Measurements from ENCODE around the gene CFAP157.

Gene CFAP157
- 0 to 0.46 (median 0.25) reads per million in 4 donors for total RNA-seq

DNA sequence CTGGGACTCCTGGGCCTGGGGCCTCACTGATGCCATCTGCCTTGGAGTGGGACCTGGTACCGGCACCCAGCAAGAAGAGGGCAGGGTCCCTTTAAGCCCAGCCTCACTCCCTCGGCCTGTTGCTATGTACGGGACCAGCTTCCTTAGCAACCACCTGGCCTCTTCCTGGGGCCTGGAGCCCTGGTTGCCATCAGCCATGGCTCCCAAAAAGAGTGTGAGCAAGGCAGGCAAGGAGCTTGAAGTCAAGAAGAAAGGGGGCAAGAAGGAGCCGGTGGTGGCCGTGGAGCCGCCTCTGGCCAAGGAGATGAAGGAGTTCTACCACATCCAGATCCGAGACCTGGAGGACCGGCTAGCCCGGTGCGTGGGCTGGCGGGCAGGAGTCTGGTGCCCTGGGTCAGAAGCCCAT lies at the start of gene CFAP157:
TSS of gene CFAP157 (plus strand) at position 153 of the 406 bp plus-strand sequence. CDS start at position 197, 44 bp downstream.
- no peak for DNase-seq

DNA sequence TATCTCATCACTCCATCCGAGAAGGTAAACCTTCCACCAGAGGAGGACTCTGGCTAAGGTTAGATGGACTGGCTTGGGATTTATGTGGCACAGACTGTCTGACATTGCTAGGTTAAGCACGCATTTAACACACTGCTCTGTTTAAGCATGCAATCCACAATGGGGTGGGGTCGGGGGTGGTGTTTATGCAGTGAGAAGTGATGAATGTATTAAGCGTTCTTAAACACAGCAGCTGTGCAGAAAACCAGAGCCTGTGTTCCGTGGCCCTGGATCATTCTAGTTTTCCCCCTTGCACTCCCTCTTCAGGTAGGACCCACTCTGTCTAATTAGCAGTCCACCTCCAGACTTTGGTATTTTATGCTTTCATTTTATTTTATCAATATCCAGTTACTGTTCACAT lies 48.4 kb upstream of the CFAP157 start:
- DNase-seq: no peak

DNA sequence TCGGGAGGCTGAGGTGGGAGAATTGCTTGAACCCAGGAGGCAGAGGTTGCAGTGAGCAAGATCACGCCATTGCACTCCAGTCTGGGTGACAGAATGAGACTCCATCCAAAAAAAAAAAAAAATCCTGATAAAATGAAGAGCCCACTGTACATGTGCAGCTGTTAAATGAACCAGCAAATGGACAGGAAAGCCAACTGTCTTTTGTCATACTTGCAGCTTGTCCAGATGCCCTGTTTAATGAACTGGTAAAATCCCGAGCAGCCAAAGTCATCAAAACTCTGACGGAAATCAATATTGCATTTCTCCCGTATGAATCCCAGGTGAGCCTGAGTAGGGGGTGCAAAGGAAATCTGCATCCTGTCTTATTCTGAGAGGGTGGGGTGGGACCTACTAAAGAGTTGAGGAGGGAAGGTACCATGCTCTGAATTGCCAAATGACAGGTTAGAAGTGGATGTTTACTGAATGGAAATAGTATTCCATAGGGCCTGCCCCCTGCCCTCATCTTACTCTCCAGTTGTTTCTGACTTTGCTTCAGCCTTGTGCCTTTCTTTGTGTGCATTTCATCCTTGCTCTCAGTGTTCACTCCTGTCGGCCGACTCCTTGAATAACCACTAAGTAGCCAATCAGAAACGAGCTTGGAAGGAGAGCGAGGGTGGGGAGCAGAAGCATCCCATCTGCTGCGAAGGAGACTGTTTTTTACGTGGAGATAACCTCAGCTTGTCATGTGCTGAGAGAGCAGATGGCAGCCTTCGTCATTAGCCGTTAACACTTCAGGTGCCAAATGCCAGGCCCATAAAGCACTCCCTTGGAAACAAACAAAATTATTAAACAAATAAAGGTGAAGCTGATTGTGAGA lies 45.7 kb upstream of the CFAP157 start:
- DNase-seq: no peak

DNA sequence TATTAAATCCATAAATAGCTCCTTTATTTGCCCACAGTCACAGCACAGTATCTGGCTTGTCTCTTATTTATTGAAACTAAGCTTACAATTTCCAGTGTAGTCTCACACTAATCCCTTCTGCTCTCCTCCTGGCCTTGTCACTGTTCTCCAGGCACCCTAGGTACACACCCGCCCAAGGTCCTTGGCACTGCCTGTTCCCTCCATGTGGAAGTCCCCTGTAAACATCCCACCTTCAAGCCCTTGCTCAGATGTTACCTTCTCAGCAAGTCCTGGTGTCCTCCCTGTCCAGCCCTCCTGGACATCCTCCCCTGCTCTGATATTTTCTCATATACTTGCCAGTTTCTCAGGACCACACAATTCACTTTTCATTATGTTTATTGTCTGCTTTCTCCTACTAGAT lies 44.2 kb upstream of the CFAP157 start:
- no peak for DNase-seq

DNA sequence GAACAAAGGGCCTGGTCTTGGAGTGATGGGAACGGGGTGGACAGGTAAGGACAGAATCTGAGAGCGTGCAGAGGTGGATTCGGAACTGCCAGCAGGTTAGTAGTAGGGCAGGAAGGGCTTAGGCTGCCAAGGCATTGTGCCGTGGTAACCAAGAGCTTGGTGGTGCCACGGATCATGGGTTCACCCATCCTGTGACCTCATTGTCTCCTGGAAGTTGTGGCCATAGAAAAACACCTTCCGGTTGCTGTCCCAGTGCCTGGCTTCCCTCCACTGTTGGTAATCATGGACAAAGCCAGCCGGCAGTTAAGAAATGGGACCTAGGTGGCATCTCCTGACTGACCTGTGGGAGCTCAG lies 42.5 kb upstream of the CFAP157 start:
- DNase-seq: no peak

DNA sequence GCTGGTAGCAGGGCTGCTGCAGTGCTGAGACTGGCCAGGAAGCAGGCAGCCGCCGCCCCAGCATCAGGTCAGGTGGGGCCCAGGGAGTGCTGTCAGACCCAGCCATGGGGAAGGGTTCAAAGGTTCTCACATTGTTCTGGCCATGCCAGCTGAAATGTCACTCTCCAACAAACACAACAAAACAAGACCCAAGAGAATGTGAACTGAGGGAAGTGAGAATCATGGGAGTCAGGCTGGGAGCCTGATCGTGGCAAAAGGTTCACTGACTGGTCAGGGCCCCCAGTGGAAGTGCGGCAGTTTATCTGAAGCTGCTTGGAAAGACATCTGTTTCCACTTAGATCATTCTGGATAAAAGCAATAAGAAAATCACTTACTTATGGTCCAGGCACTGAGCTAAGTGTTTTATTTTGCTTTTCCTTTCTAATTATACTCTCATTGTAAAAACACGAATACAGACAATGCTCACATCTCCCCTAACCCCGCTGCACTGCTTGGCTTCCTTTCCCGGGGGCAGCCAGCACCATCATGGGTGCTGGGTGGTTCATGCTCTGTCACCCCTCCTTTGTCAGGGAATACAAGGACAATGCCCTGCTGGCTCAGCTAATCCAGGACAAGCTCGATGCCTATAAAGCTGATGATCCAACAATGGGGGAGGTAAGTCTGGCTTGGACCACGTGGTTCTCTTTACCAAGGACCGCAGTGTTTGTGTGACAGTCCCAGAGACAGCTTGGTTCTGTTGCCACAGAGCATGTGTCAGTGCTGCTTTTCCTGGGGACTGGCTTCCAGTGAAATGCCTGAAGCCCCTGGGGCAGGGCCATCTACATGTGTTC lies 41.9 kb upstream of the CFAP157 start:
- DNase-seq: no peak

DNA sequence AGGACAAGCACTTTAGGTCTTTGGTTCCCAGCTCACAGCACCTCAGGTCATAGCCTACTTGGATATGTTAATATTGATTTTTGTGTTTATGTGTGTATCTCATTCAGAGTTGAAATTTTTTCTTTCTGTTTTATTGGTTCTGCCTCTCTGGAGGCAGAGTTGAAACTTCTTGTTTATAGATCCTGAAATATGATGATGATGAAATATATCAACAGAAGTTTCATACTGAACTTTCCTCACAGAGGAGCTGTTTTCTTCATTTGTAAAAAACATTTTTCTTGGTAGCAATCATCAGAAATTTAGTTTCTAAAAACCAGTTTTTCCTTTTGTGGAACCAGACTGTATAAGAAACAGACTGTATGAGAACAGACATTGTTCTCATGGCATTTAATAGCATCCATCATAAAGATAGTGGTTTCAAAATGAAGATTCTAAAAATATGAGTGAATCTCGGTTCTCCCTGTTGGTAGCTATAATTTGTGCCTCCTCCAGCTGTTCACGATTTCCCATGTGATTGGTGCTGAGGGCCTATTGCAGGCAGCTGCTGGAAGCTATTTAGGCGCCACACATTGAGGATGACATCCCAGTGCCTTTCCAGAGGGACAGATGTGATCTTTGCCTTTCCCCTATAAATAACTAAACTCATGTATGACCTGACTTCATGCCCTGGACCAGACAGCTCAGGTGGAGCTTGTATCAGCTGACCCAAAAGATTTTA lies 39.5 kb upstream of the CFAP157 start:
- DNase-seq: no peak

DNA sequence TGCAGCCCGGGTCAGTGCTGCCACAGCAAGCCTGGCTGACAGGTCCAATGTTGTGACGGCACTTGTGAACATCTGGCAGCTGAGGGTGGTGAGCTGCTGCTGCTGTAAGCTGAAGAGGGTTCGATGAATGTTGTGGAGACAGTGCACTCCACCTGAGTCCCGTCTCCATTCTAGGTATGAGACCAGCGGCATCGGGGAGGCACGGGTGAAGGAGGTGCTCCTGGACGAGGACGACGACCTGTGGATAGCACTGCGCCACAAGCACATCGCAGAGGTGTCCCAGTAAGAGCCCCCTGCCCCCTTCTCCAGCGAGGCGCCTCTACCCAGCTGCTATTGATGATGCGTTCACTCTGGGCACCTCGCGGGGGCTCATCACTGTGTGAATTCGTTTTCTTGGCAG lies 38.9 kb upstream of the CFAP157 start:
- no peak for DNase-seq

DNA sequence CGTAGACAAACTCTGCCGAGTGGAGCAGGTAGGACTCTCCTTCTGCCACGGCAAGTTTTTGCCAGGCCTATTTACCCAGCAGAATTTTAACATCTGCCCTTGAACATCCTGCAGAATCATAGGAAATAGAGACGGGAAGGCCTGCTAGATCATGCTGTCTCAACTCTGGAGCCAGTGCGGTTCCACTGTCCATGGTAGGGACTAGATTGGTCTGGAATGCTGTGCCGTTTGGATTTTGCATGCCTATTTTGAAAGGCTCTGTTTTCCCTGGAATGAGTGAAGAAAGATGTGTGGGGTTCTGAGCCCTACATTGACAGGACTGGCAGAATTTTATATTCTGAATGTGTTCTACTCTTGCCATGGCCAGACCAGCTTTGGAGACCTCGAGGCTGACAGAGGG lies 33.6 kb upstream of the CFAP157 start:
- DNase-seq: no peak

DNA sequence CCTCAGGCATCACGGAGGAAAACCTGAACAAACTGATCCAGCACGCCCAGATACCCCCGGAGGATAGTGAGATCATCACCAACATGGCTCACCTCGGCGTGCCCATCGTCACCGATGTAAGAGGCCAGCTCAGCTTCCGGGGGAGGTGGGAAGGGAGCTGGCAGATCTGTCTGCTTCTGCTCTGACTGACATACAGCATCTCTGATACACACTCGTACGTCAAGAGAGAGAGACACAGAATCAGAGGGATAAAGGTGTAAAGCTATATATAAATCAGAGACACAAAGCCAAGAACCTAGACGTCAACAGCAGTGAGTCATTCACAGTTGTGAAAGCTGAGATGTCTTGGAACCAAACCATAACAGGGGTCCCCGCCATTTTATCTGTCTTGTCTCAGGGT lies 30.1 kb upstream of the CFAP157 start:
- no peak for DNase-seq

DNA sequence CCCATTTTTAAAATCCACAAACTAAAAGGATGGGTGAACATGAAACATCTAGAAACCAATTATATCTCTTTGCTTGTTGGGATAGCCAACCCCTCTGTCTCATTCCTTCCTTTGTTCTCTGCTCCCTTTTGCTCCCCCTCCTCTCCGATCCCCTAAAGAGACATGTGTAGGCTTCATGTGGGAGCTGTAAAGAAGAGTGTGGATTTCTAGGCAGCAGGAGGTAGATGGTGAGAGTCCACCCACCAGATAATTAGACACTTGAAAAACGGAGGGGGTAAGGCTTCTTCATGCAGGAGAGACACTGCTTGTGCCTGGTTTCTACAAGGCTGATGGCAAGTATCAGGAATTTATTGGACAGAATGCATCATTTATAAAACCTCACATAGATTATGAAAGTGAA lies 27.3 kb upstream of the CFAP157 start:
- no peak for DNase-seq

DNA sequence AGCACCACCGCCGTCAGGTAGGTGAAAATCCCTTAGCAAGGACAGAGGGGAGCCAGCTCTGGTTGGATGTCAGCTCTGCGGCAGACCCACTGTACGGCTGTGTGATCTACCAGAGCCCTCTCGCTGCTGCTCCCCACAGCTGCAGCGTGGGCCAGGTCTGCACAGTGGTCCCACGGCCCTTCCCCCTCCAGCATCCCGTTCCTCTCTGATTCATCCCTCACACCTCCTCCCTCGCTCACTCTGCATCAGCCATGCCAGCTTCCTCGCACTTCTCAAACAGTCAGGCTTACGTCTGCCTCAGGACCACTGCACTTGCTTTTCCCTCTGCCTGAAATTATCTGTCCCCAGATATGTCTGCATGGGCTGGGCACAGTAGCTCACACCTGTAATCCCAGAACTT lies 26.6 kb upstream of the CFAP157 start:
- no peak for DNase-seq

DNA sequence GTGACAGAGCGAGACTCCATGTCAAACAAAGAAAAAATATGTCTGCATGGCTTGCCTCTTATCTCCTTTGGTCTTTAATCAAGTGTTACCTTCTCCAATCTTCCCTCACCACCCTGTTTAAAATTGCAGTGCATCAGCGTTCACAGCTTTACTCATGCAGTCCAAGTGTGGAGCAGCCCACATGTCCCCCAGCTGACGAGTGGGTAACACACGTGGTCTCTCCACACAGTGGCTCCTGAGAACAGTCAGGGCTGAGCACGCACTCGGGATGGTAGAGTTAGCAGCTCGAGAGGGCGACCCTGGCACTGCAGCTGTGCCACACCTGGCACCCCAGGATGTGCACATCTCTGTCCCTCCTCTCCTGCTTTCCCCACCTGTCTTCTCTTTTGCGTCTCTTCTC lies 25.9 kb upstream of the CFAP157 start:
- no peak for DNase-seq

DNA sequence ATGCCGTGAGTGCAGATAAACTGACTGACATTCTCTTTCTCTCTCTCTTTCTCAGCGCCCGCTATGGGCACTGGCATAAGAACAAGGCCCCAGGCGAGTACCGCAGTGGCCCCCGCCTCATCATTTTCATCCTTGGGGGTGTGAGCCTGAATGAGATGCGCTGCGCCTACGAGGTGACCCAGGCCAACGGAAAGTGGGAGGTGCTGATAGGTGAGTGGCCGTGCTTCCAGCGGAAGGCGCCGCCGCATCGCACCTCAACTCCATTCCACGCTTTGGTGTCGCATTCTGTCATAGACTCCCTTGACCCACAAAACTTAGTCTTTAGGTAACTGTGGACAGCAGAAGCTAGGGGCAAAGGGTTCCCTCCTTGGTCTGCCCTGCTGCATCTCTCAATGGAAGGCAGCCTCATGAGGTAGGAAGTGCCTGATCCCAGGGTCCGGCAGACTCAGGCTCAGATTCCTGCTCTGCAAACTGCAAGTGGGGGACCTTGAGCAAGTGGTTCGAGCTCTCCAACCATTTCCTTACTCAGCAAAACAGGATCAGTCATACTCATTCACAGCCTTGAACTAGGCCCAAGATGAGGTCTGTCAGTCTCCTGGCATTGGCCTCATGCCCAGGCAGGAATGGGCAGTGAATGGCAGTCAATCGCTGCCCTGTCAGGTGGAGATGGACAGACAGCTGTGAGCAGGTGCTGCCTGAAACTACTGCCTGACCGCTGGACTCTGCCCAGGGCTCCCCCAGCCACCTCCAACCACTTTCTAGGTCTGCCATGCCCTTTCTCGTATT lies 24.2 kb upstream of the CFAP157 start:
- no peak for DNase-seq

DNA sequence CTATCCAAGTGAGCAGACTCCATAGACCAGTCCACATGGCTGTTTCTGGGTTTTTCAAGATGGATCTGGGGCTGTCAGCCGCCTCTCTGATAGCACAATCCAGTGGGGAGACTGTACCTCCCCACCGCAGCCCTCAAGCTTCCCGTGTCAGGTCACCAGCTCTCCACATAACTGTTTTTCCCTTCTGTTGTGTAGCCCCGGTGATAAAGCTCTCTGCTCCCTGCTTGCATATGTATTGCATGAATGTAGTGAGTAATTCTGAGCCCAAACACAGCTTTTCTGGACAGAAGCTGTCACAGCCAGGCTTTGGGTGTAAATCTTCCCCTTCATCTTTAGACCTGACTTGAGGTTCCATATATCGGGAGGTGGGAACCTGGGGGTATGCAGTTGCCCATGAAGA lies 23.1 kb upstream of the CFAP157 start:
- DNase-seq: no peak

DNA sequence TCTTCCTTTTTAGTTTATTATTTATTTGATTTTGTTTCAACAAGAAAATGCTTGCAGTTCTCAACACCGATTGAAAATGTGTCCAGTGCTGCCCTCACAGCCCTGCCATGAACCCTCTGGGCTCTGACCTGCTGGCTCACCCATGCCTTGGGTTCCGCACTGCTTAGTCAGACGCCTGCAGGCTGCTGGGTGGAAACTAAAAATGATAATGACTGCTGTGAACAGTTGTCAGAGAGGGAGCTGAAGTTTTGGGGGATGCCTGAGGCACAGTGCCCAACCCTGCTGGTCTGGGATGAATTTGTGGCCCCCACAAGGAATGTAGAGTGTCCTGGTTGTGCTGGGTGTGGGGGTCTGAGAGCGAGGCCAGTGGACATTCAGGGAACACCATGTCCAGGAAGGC lies 22.2 kb upstream of the CFAP157 start:
- DNase-seq: no peak

DNA sequence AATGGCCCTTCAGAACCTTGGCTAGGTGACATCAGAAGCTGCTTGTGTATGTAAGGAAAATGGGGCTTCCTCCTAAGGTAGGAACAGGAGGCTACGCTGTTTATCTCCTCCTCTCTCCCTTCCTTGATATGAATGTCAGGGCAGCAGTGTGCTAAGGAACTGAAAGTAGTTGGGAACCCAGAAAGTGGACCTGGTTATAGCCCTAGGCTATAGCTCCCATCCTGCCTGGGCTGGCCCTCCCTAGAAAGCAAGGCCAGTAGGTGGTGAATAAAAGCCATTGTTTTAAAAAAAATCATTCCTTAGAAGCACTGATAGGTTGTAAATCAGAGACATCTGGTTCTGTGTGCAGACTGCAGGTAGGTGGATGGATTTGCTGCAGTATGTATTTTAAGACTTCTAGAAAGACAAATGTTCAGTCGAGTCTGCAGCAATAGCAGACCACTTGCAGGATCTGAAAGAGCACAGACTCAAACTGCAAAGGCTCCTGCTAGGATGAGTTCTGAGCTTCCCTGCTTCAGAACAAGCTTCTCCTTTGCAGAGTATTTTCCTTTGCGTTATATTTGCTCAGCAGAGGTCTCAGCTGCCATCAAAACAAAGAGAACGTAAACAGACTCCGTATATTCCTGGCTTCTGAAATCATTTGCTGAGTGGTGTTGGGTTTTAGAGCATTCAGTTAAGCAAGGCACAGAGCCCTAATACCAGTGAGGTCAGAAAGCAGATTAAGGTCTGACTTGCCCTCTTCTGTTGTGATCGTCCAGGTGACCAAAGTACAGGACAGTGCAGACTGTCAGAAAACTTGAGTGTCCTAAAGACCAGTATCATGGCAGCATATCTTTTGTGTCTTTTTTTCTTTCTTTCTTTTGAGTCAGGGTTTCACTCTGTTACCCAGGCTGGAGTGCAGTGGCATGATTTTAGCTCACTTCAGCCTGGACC lies 20.1 kb upstream of the CFAP157 start:
- no peak for DNase-seq

DNA sequence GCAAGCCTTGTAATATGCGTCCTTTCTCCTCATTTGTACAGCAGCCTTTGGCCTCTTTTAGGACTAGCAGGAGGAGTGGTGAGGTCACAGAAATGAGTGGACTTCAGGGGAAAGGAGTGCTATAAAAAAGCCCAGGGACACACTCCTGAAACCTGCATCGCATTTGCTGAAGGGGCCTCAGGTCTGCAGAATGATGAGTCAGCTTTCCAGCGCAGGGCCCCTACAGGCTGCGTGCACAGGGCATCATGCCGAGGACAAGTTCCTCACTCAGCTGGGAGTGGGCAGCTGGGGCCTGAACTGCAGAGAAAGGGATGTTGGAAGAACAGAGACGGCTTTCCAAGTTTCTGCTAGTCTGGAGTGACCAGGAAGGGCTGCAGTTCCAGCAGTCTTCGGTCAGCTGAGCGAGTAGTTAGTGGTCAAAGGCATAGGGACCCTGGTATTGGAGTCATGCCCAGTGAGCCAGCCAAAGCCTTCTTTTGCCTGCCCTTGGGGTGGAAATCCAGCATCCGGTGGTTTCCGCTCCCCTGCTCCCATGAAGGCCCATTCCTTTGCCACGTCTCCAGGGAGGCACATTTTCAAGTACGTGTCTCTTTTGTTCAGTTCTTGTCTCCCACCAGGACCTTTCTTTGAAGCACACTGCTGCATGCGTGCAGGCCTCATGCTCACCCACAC lies 17.3 kb upstream of the CFAP157 start:
- DNase-seq: no peak

DNA sequence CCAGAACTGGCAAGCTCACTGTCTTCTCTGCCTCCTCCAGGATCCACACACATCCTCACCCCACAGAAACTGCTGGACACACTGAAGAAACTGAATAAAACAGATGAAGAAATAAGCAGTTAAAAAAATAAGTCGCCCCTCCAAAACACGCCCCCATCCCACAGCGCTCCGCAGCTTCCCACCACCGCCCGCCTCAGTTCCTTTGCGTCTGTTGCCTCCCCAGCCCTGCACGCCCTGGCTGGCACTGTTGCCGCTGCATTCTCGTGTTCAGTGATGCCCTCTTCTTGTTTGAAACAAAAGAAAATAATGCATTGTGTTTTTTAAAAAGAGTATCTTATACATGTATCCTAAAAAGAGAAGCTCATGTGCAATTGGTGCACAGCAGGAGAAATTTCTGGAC lies 16.1 kb upstream of the CFAP157 start:
- DNase-seq: no peak

DNA sequence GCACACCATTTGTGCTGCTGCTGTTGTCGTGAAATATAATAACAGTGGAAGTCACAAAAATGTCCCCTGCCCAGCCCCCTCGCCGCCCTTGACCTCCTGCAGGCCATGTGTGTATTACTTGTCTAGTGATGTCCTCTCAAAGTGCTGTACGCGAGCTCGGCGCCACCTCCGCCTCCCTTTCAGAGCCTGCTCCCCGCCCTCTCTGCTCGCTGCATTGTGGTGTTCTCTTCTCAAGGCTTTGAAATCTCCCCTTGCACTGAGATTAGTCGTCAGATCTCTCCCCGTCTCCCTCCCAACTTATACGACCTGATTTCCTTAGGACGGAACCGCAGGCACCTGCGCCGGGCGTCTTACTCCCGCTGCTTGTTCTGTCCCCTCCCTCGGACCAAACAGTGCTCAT lies 14.7 kb upstream of the CFAP157 start:
- DNase-seq: no peak

DNA sequence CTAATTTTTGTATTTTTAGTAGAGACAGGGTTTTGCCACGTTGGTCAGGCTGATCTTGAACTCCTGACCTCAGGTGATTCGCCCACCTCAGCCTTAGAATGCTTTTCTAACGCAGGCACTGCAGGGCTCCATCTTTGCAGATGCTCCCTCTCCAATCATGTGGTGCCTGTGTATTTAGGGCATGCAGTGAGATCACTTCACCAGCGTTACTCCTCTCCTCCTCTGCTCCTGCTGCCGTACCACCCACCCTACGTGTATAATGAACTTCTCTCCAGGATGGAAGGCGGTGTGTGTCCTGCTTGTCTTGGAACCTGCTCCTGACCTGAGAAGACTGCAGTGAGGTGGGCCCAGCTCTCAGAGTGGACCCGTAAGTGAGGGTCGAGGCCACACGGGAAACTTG lies 13.6 kb upstream of the CFAP157 start:
- DNase-seq: no peak

All from T-helper 1 cell (primary cell).